Panc1 (cell line): ENCODE data around the gene ELAVL4. TPM values are rescaled to one million over a fixed set of nuclear protein-coding genes. Genes with fewer than 3 reads are reported as not detected.

Source experiments
- ATAC-seq: fragments of 200-7000 bp; cut with Tn5 transposase; 2 replicates; pipeline ENCODE4 v1.9.1; 2020; ENCODE audit warnings: mild to moderate bottlenecking, moderate library complexity
- BruUV-seq: library from RNA; stranded (reverse); fragments of 400-500 nt; replicated peaks from 2 replicates; lab custom pipeline; 2021; lab: Mats Ljungman, UMichigan
- CTCF ChIA-PET: fragments of 300-600 bp; sonication (Branson Sonifier 250); formaldehyde crosslinking; loops from one replicate; lab custom pipeline; 2022; ENCODE audit warnings: antibody characterized with exemption; lab: Charles Lee
- POLR2A ChIA-PET: fragments of 300-600 bp; sonication (Branson Sonifier 250); formaldehyde crosslinking; loops from one replicate; lab custom pipeline; 2022; ENCODE audit warnings: antibody characterized with exemption; lab: Charles Lee
- DNase-seq: peaks from one replicate; pipeline ENCODE4 v3.0.0-alpha.2; 2010; ENCODE audit warnings: low read depth, low spot score
- H3K27ac ChIP-seq: 2 replicates; pipeline ENCODE4 v1.5.1; 2011; ENCODE audit warnings: mild to moderate bottlenecking, low read length, inconsistent platforms
- H3K27me3 ChIP-seq: fragments of 200-500 bp; sonication (Bioruptor generic); 2 replicates; pipeline ENCODE4 v1.6.0; 2014; ENCODE audit warnings: low read length, inconsistent platforms; ENCODE audit not compliant: control insufficient read depth, insufficient read depth
- H3K36me3 ChIP-seq: fragments of 200-500 bp; sonication (Bioruptor generic); 2 replicates; pipeline ENCODE4 v1.5.1; 2014; ENCODE audit warnings: inconsistent platforms, mild to moderate bottlenecking, low read length, moderate library complexity; ENCODE audit not compliant: control insufficient read depth, insufficient read depth
- H3K4me1 ChIP-seq: 2 replicates; pipeline ENCODE4 v1.5.1; 2011; ENCODE audit warnings: inconsistent platforms, mild to moderate bottlenecking, low read length, moderate library complexity; ENCODE audit not compliant: control insufficient read depth, insufficient read depth
- H3K4me3 ChIP-seq, 2 experiments: 2 replicates each; pipeline ENCODE4 v1.5.1; 2011 to 2012; ENCODE audit warnings: low read depth in 2 of 2, low read length in 2 of 2, mild to moderate bottlenecking in 2 of 2, inconsistent platforms in 1 of 2, moderate library complexity in 1 of 2
- H3K9me3 ChIP-seq: fragments of 200-500 bp; sonication (Bioruptor generic); 2 replicates; pipeline ENCODE4 v1.5.1; 2014; ENCODE audit warnings: low read depth, mild to moderate bottlenecking, inconsistent platforms, low read length, moderate library complexity; ENCODE audit not compliant: control insufficient read depth, insufficient read depth
- POLR2AphosphoS5 ChIP-seq: IDR thresholded peaks from 2 replicates; pipeline ENCODE4 v1.6.1; 2012; ENCODE audit warnings: mild to moderate bottlenecking, low read depth, low read length, moderate library complexity
- SIN3A ChIP-seq: IDR thresholded peaks from 2 replicates; pipeline ENCODE4 v1.6.1; 2012; ENCODE audit warnings: low read depth, mild to moderate bottlenecking, low read length, moderate library complexity, borderline replicate concordance; ENCODE audit not compliant: insufficient read depth
- TCF7L2 ChIP-seq: IDR thresholded peaks from 2 replicates; pipeline ENCODE4 v1.6.1; 2011; ENCODE audit warnings: mild to moderate bottlenecking, low read depth, low read length, inconsistent platforms
- in situ Hi-C: cut with HindIII; loops from 2 replicates; pipeline ENCODE4 v1.10.0; 2016; ENCODE audit warnings: low sequenced_read_pairs, low pct_unique_long_range_greater_than_20kb
- intact Hi-C: fragments of 100-400 bp; cut with micrococcal nuclease; formaldehyde crosslinking; loops from one replicate; pipeline ENCODE4 v1.10.0; 2022; ENCODE audit not compliant: unreplicated experiment
- total RNA-seq: library from RNA; stranded (reverse); gene quantifications from one replicate; pipeline ENCODE4 v1.2.1, GENCODE V29; 2021; ENCODE audit not compliant: unreplicated experiment
- TF ChIP-seq, protein P1 (sequence below), 2 experiments: IDR thresholded peaks; 2 replicates each; pipeline ENCODE4 v1.6.1; 2011 to 2012; ENCODE audit warnings: low read depth in 2 of 2, control low read depth in 1 of 2, low read length in 1 of 2, mild to moderate bottlenecking in 1 of 2, moderate library complexity in 1 of 2; ENCODE audit not compliant: insufficient read depth in 1 of 2
- TF ChIP-seq, protein P2 (sequence below): fragments of 450-650 bp; IDR thresholded peaks from 2 replicates; pipeline ENCODE4 v1.5.1; 2017; ENCODE audit warnings: mild to moderate bottlenecking

ELAVL4 gene
- total RNA-seq, 1 experiment from 2014 or later: not detected

DNA sequence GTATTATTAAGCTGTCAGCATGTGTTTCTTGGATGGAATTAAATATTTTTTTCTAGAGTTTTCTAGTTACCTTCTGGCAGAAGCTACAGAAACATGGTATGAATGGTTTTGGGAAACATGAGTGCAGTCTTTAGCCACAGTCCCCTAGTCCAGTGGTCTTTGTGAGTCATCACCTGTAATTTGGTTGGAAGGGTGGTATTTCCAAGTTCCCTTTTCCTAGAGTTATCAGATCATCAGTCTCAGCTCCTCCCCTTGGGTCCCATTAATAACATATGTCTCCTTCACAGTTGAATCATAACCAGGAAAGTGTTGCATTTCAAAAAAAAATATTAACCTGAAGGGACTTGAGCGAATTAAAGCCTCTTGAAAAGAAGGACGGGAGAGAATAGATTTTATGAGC is 27.0 kb downstream of the ELAVL4 start:
- intact Hi-C loops: no loop called here
- H3K27ac ChIP-seq: no peak overlapping the region
- ATAC-seq (no peak), DNase-seq (no peak)
- peaks cover 4% of the 10 kb centered on the region; the same call in 1 of the 2 replicates for H3K27me3 ChIP-seq
- in situ Hi-C loops: no loop called here
- ChIA-PET POLR2A (no interaction called here), CTCF (no interaction called here)
- no TSS peak for BruUV-seq
- H3K4me3 ChIP-seq: no peak overlapping the region
- no peaks in the 10 kb centered on the region for H3K4me1 ChIP-seq
- TF ChIP-seq, protein P1, sequence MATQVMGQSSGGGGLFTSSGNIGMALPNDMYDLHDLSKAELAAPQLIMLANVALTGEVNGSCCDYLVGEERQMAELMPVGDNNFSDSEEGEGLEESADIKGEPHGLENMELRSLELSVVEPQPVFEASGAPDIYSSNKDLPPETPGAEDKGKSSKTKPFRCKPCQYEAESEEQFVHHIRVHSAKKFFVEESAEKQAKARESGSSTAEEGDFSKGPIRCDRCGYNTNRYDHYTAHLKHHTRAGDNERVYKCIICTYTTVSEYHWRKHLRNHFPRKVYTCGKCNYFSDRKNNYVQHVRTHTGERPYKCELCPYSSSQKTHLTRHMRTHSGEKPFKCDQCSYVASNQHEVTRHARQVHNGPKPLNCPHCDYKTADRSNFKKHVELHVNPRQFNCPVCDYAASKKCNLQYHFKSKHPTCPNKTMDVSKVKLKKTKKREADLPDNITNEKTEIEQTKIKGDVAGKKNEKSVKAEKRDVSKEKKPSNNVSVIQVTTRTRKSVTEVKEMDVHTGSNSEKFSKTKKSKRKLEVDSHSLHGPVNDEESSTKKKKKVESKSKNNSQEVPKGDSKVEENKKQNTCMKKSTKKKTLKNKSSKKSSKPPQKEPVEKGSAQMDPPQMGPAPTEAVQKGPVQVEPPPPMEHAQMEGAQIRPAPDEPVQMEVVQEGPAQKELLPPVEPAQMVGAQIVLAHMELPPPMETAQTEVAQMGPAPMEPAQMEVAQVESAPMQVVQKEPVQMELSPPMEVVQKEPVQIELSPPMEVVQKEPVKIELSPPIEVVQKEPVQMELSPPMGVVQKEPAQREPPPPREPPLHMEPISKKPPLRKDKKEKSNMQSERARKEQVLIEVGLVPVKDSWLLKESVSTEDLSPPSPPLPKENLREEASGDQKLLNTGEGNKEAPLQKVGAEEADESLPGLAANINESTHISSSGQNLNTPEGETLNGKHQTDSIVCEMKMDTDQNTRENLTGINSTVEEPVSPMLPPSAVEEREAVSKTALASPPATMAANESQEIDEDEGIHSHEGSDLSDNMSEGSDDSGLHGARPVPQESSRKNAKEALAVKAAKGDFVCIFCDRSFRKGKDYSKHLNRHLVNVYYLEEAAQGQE (IDR thresholded peaks at IDR 0.05; ENCODE audit: insufficient read depth in 1 of 2, low read depth in 2 of 2, low read length in 1 of 2): no peak
- TF ChIP-seq POLR2AphosphoS5 (no peak), SIN3A (no peak), TCF7L2 (no peak)
- TF ChIP-seq, protein P2, sequence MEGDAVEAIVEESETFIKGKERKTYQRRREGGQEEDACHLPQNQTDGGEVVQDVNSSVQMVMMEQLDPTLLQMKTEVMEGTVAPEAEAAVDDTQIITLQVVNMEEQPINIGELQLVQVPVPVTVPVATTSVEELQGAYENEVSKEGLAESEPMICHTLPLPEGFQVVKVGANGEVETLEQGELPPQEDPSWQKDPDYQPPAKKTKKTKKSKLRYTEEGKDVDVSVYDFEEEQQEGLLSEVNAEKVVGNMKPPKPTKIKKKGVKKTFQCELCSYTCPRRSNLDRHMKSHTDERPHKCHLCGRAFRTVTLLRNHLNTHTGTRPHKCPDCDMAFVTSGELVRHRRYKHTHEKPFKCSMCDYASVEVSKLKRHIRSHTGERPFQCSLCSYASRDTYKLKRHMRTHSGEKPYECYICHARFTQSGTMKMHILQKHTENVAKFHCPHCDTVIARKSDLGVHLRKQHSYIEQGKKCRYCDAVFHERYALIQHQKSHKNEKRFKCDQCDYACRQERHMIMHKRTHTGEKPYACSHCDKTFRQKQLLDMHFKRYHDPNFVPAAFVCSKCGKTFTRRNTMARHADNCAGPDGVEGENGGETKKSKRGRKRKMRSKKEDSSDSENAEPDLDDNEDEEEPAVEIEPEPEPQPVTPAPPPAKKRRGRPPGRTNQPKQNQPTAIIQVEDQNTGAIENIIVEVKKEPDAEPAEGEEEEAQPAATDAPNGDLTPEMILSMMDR: no peak
- no peaks in the 10 kb centered on the region for H3K9me3 ChIP-seq
- no peaks in the 10 kb centered on the region for H3K36me3 ChIP-seq

DNA sequence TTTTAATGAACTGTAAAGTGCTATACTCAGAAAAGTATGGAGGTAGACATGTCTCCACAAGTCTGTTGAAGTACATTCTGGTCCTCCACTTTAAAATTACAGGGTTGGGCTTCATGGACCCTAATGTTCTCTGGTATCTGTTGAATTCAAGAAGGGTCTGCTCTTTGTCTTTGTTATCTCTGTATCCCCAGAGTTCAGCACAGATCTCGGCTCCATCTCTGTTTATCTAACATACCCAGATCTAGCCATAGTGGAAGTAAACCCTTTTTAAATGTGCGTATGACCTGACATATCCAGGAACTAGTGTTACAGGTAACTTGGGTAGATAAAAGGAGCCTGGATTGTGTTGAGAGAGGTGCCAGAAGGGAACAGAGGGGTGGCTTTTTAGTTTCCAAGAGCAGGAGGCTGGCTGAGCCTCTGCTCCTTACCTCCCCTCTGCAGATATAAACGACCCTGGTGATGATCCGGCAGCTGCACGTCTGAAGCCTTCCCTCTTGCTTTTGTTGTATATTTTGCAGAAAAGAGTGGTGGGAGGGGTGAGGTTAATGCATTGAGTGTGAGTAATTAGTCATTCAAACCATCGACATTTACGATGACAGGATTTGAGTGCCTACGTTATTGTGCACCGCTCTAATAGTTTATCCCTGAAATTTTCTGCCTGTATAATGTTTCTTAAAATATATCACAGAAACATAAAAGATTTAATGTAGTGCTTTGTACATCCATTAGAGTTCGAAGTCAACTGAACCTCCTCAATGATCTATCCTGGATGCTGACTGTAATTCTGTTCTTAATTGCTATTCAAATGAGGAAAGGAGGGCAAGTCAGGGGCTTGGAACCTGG is 30.8 kb downstream of the ELAVL4 start:
- CTCF ChIA-PET: no interaction called here
- TF ChIP-seq POLR2AphosphoS5: no peak
- TF ChIP-seq SIN3A: no peak
- no peak for TF ChIP-seq TCF7L2
- TF ChIP-seq, protein P1 (IDR thresholded peaks at IDR 0.05; ENCODE audit: insufficient read depth in 1 of 2, low read depth in 2 of 2, low read length in 1 of 2): no peak
- TF ChIP-seq, protein P2: no peak
- Histone ChIP-seq H3K27me3 (peaks cover 4% of the 10 kb centered on the region; the same call in 1 of the 2 replicates), H3K27ac (no peak overlapping the region), H3K9me3 (no peaks in the 10 kb centered on the region), H3K4me1 (no peaks in the 10 kb centered on the region), H3K36me3 (no peaks in the 10 kb centered on the region), H3K4me3 (no peak overlapping the region)
- in situ Hi-C loops (no loop called here), intact Hi-C loops (no loop called here)
- ATAC-seq (no peak), DNase-seq (no peak)
- no TSS peak for BruUV-seq
- POLR2A ChIA-PET: no interaction called here
